Measurements from ENCODE around the gene TMTC2.
"Not testable (repeated sequence)": the region's sequence is repeated elsewhere in the genome, so short reads cannot be mapped to it uniquely, and the experiment has no call there.

Gene TMTC2

GRCh38 chr12:82728710-82729109 is 42.0 kb downstream of the TMTC2 start:
- no peak for DNase-seq

- no peak for DNase-seq
These were observed 44.3 kb downstream of the TMTC2 start for GRCh38 chr12:82730953-82731459.

- DNase-seq = no peak
These were observed 53.7 kb downstream of the TMTC2 start for GRCh38 chr12:82740129-82741000.

DNA sequence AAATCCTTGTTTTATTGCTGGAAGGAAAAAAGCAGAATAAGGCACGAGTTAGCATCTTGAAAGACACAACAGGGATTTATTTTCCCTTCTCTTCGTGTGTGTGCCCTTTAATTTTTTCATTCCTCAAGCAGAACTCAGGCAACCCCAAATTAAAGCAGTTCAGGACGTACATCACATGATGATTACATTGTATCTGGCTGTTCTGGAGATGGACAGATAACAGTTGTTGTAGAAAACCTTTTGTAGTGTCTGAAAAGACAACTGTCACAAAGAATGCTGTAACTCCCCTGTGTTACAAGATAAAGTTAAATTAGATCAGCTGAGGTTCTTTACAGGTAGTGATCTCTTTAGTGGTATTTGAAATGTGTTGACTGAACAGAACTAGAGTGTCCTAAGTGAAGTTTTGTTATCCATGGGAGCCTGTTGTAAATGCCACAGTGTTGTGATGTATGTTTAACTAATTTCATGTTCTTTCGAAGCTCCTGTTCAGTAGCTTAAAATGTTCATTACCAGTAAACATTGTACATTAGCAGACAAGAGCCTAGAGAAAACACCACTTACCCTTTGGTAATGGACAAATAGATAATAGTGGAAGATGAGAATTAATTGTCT is 58.5 kb downstream of the TMTC2 start:
- DNase-seq = peak; percentile 42 to 80

- DNase-seq = peak in 1 of 2 experiments; percentile 25
These were observed 59.1 kb downstream of the TMTC2 start for GRCh38 chr12:82745807-82746206.

- no peak for DNase-seq
These were observed 60.0 kb downstream of the TMTC2 start for GRCh38 chr12:82746668-82747067.

DNA sequence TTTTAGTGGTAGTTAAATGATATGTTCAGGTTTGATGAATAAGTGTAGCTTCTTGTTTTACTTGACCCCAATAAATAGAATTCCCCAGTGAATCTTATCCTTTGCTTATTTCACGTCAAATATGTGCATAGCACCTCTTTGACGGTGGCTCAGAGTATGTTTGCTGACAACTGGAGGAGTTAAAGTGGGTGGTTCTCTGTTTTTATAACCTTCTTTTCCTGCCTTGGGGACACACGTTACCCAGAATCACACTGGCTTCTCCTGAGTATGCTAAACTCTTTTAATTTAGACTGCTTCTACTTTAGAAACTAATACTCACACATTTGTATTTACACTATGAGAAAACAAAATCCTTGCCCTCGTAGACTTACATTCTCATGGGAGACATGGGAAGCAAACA is 62.3 kb downstream of the TMTC2 start:
- DNase-seq = no peak

- DNase-seq = no peak
These were observed 68.2 kb downstream of the TMTC2 start for GRCh38 chr12:82754856-82755255.

DNA sequence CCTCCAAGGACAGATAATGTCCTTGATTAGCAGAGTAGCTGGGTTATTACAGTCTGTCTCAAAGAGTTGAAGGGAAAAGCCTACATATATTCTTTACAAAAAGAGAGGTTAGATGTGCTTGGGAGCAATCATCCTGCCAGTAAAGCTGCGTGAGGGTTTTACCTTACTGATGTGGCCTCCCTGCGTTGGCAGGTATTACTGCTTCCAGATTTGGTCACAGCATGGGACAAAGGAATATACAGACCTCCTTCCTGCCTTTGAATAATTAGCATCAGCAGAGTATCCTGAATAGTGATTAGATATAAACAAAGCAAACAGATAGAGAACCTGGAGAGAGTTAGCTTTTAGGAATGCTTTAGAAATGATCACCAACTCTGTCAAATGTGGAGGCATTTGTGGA is 69.6 kb downstream of the TMTC2 start:
- no peak for DNase-seq

DNA sequence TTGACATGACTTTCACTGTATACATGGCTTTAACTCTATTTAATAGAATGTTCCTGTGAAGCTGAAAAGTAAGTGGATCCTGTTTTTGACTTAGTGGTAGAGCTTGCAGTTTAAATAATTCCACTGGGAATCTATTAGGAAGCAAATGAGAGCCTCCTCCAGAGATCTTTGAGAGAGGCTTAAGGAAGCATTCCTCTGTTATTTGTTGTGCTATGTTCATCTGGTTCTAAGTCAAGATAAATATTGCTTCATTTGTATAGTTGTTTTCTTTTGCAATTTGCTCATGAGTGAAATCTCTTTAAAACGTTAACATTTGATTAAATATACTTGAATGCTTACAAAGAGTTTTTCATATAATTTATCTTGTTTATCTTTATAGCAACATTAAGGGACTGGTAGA is 70.4 kb downstream of the TMTC2 start:
- DNase-seq = no peak

GRCh38 chr12:82757656-82758055 is 71.0 kb downstream of the TMTC2 start:
- no peak for DNase-seq

GRCh38 chr12:82758749-82759330 is 72.1 kb downstream of the TMTC2 start:
- no peak for DNase-seq

GRCh38 chr12:82760423-82760822 is 73.7 kb downstream of the TMTC2 start:
- no peak for DNase-seq

DNA sequence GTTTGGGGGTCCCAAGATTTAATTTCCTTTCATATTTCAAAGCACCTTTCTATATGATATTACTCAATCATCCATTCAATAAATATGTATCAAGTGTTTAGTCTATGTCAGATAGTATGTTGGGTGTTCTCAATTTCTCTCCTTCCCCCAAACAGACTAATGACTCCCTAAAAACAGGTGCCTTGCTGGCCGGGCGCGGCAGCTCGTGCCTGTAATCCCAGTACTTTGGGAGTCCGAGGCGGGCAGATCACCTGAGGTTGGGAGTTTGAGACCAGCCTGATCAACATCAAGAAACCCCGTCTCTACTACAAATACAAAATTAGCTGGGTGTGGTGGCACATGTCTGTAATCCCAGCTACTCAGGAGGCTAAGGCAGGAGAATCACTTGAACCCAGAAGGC is 78.5 kb downstream of the TMTC2 start:
- DNase-seq = not testable (repeated sequence)

DNA sequence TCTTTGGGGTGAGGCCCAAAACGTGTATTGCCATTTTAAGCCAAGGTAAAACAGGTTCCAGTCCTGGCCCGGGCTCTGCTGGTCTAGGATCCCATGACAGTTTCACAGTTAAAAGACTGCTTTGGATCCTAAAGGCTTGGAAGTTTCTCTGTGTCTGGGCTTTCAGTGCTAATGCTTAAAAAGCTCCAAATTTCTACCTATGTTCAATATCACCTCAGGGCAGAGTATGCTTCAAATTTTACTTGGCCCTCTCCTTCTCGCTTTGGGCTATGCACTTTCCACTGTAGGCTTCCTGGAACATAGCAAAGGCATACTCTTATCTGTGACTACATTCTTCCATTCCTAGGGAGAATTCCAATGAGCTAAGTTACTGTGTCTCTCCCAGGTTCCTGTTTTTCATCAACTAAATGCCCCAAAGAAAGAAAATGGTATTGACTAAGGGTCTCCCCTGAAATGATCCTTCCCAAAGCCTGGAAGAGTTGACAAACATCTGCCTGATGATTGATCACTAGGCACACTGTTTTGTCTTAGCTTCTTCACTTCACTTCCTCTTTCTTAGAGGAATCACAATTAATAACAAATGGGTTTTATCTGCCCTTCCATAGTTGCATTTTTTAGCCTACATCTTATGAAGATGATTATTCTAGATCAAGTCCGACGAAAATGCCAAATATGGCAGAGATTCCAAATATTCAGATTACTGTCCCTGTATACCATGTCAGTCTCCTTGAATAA is 79.4 kb downstream of the TMTC2 start:
- DNase-seq = no peak

GRCh38 chr12:82774666-82775065 is 88.0 kb downstream of the TMTC2 start:
- DNase-seq = no peak

DNA sequence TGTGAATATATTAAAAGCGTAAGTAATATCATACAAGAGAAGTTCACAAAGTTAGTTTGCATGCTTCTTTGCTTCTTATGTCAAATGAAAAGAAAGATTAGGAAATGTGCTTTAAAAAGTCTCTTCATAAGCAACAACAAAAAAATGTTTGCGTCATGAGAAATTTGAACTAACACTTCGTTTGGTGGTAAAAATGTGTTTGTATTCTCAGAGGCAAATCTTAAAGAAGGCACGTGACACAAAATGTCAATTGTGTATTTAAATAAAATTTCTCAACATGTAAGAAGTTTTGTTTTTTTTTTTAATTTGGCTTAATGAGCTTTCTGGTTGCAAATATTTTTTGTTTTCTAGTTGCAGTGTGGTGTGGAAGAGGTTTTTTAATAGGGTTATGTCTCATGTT is 93.8 kb downstream of the TMTC2 start:
- DNase-seq = no peak

DNA sequence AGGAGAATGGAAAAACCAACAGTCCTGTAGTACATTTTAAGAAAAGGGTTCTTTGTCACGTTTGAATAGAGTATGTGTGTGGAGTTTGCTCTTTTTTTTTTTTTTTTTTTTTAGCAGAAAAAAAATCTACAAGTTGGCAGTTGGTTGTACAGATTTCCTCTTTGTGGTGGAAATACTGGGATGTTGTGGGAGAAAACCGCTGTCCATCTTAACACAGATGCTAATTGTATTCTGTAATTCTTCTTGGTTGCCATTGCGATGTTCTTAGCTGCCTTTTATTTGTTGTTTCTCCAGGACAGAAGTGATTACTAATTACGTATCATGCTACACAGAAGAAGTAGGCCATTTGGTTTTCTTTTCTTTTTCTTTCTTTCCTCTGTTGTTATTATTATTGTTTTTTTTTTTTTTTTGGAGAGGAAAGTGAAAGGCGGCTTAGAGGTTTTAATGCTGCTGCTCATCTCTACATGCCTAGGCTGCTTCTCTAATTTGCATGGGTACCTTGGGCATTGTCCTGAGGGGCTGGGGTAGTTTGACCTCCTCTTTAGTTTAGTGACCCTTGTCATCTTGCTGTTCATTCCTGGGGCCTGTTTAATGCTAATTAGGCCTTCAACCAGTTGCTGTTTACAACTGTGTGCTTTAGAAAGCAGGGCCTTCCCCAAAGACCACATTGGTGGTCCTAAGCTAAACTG is 94.7 kb downstream of the TMTC2 start:
- DNase-seq = no peak

DNA sequence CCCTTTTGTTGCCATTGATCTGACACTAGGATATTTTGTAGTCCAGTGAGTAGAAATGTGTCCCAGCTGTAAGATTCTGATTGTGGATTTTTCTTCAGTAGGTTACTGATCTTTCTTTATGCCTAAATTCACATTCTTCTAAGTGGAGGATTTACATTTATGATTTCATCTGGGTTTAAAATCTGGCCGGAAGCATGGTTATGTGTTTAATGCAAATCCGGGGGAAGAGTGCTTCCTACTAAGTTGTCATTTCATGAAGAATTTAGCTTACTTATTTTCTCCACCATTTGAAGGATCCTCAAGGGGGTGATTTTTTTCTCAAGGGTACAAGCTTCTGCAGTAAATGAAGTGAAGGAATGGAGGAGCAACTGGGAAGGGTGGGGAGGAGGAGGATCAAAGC is 96.7 kb downstream of the TMTC2 start:
- no peak for DNase-seq

DNA sequence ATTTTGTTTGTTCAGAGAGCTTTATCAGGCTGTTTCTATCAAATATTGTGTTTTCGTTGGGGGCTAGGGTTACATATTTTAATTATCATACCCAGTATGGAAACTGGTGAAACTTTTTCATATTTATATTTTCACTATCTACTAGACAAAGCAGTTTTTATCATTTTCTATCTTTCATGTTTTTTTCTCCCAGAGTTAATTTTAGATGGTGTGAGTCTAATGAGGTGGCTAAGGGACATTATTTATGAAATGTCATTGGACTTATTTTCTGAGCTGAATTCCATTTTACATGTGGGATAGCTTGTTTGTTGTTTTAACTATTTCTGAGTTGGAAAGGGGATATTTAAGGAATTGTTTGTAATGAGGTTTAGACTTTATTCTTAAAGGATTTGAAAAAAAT is 100.3 kb downstream of the TMTC2 start:
- DNase-seq = no peak

GRCh38 chr12:82788594-82788993 is 101.9 kb downstream of the TMTC2 start:
- DNase-seq = no peak

DNA sequence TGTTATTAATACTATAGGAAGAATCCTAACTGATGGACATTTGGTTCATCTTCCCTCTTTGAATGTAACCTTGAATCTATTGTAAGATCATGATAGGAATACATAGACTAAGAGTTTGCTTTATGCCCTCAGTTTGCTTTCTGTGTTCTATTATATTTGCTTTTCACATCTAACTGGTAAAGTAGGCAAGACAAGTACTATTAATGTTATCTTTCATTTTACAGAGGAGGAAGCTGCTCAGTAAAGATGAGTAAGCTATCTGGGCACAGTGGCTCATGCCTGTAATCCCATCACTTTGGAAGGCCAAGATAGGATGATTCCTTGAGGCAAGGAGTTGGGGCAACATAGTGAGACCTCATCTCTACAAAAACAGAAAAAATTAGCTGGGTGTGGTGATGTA is 103.0 kb downstream of the TMTC2 start:
- no peak for DNase-seq

All from NCI-H1930 (cell line).